ENCODE measurements around the gene TPST2. TPM values are rescaled to one million over a fixed set of nuclear protein-coding genes. Genes with fewer than 3 reads are reported as not detected.

Gene TPST2
- total RNA-seq, 1 experiment from 2014 or later: 8.2 TPM

GRCh38 chr22:26634189-26634588, 44.3 kb upstream of the TPST2 start:
- H3K9me3 ChIP-seq (ENCODE audit: low read depth, low read length, poor library complexity, severe bottlenecking): no peaks in the 10 kb centered on the region
- H3K27ac ChIP-seq (ENCODE audit: low read depth, low read length, poor library complexity, severe bottlenecking): no peak overlapping the region
- DNase-seq (ENCODE audit: low spot score): no peak
- BruUV-seq (replicated peaks): no TSS peak
- intact Hi-C loops (cut with micrococcal nuclease; ENCODE audit: unreplicated experiment): no loop called here
- no peaks in the 10 kb centered on the region for H3K27me3 ChIP-seq (replicated peaks; ENCODE audit: insufficient read depth, low read depth, low read length, poor library complexity)
- no peak overlapping the region for H3K4me3 ChIP-seq (ENCODE audit: low read depth, low read length, poor library complexity, severe bottlenecking)
- TF ChIP-seq, protein P1, sequence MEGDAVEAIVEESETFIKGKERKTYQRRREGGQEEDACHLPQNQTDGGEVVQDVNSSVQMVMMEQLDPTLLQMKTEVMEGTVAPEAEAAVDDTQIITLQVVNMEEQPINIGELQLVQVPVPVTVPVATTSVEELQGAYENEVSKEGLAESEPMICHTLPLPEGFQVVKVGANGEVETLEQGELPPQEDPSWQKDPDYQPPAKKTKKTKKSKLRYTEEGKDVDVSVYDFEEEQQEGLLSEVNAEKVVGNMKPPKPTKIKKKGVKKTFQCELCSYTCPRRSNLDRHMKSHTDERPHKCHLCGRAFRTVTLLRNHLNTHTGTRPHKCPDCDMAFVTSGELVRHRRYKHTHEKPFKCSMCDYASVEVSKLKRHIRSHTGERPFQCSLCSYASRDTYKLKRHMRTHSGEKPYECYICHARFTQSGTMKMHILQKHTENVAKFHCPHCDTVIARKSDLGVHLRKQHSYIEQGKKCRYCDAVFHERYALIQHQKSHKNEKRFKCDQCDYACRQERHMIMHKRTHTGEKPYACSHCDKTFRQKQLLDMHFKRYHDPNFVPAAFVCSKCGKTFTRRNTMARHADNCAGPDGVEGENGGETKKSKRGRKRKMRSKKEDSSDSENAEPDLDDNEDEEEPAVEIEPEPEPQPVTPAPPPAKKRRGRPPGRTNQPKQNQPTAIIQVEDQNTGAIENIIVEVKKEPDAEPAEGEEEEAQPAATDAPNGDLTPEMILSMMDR (conservative IDR thresholded peaks at IDR 0.05; ENCODE audit: low read depth, low read length): no peak
- no peak for TF ChIP-seq EZH2 (IDR thresholded peaks at IDR 0.05; ENCODE audit: borderline replicate concordance, low read depth, low read length, poor library complexity, severe bottlenecking)
- no peaks in the 10 kb centered on the region for H3K4me1 ChIP-seq (ENCODE audit: insufficient read depth, low read length, poor library complexity, severe bottlenecking)
- ChIA-PET POLR2A (ENCODE audit: low non-redundant PET) (no interaction called here), CTCF (no interaction called here)
- no peaks in the 10 kb centered on the region for H3K36me3 ChIP-seq (ENCODE audit: insufficient read depth, low read length, poor library complexity, severe bottlenecking)

DNA sequence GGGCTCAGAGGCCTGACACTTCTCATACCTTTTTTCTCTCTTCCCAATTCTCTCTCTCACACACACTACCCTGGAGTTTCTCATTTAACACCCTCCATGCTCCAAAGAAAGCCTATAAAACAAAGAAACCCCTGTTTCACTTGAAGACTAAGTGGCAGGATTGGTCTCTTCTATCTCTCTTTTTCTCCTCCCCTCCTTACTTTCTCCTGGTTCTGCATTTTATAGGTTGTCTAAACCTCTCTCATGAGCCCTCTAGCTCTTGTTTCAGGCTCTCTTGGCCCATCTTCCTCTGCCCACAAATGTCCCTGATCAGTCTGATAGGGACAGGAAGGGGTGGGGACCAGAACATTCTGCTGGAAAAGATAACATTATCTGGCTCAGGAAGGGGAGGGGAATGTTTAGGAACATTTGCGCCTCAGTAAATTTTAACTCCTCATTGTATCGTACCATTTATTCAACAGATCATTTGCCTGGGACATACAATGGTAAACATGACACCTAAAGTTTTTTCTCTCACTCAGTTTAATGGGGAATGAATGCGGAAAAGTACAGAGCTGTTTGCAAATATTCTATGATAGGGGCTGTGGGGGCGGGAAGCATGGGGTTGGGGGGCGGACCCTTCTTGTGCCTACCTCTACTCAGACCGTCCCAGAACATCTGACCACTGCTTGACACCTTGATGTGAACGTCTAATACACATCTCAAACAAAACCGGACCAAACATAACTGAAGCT, 42.7 kb upstream of the TPST2 start:
- TF ChIP-seq, protein P1 (conservative IDR thresholded peaks at IDR 0.05; ENCODE audit: low read depth, low read length): no peak
- no peak for TF ChIP-seq EZH2 (IDR thresholded peaks at IDR 0.05; ENCODE audit: borderline replicate concordance, low read depth, low read length, poor library complexity, severe bottlenecking)
- Histone ChIP-seq H3K36me3 (ENCODE audit: insufficient read depth, low read length, poor library complexity, severe bottlenecking) (no peaks in the 10 kb centered on the region), H3K4me1 (ENCODE audit: insufficient read depth, low read length, poor library complexity, severe bottlenecking) (no peaks in the 10 kb centered on the region), H3K27ac (ENCODE audit: low read depth, low read length, poor library complexity, severe bottlenecking) (no peak overlapping the region), H3K27me3 (replicated peaks; ENCODE audit: insufficient read depth, low read depth, low read length, poor library complexity) (no peaks in the 10 kb centered on the region), H3K4me3 (ENCODE audit: low read depth, low read length, poor library complexity, severe bottlenecking) (no peak overlapping the region), H3K9me3 (ENCODE audit: low read depth, low read length, poor library complexity, severe bottlenecking) (no peaks in the 10 kb centered on the region)
- ChIA-PET CTCF (interaction anchor here (0.6 kb wide), 1 partner anchor 10 kb away, joined by 3 read pairs; no protein-coding TSS in a partner anchor), POLR2A (ENCODE audit: low non-redundant PET) (no interaction called here)
- no TSS peak for BruUV-seq (replicated peaks)
- no peak for DNase-seq (ENCODE audit: low spot score)
- intact Hi-C loops (cut with micrococcal nuclease; ENCODE audit: unreplicated experiment): no loop called here

- intact Hi-C loops (cut with micrococcal nuclease; ENCODE audit: unreplicated experiment): no loop called here
- BruUV-seq (replicated peaks): no TSS peak
- DNase-seq (ENCODE audit: low spot score): no peak
- CTCF ChIA-PET: interaction anchor here (0.5 kb wide), 1 partner anchor 265 kb away, joined by 3 read pairs; no protein-coding TSS in a partner anchor
- TF ChIP-seq, protein P1 (conservative IDR thresholded peaks at IDR 0.05; ENCODE audit: low read depth, low read length): no peak
- TF ChIP-seq EZH2 (IDR thresholded peaks at IDR 0.05; ENCODE audit: borderline replicate concordance, low read depth, low read length, poor library complexity, severe bottlenecking): no peak
- Histone ChIP-seq H3K36me3 (ENCODE audit: insufficient read depth, low read length, poor library complexity, severe bottlenecking) (no peaks in the 10 kb centered on the region), H3K4me1 (ENCODE audit: insufficient read depth, low read length, poor library complexity, severe bottlenecking) (no peaks in the 10 kb centered on the region), H3K27ac (ENCODE audit: low read depth, low read length, poor library complexity, severe bottlenecking) (no peak overlapping the region), H3K27me3 (replicated peaks; ENCODE audit: insufficient read depth, low read depth, low read length, poor library complexity) (no peaks in the 10 kb centered on the region), H3K4me3 (ENCODE audit: low read depth, low read length, poor library complexity, severe bottlenecking) (no peak overlapping the region), H3K9me3 (ENCODE audit: low read depth, low read length, poor library complexity, severe bottlenecking) (no peaks in the 10 kb centered on the region)
- POLR2A ChIA-PET (ENCODE audit: low non-redundant PET): no interaction called here
Observed at GRCh38 chr22:26631282-26631681, 41.4 kb upstream of the TPST2 start.

Measured in A673 (cell line).